Tibial nerve (tissue), 4 donors: Measurements from ENCODE around the gene EFNA3. TPM values are rescaled to one million over a fixed set of nuclear protein-coding genes. Genes with fewer than 3 reads are reported as not detected.

Experiments
- DNase-seq, 2 donors: peaks; one replicate each; pipeline ENCODE4 v3.0.0-alpha.2; 2019; ENCODE audit warnings: low spot score in 2 of 2
- H3K27ac ChIP-seq, 4 donors: fragments of 200-600 bp; sonication (generic) in 3 of 4; one replicate each; pipeline ENCODE4 v1.5.1; 2017 to 2019; ENCODE audit warnings: mild to moderate bottlenecking in 1 of 4
- H3K27me3 ChIP-seq, 2 donors: fragments of 200-600 bp; sonication (generic) in 1 of 2; one replicate each; pipeline versions ENCODE4 v1.5.1 to v1.6.0; 2017 to 2019
- H3K36me3 ChIP-seq, 3 donors: fragments of 200-600 bp; sonication (generic); one replicate each; pipeline ENCODE4 v1.5.1; 2018 to 2019
- H3K4me1 ChIP-seq, 4 donors: fragments of 200-600 bp; sonication (generic) in 3 of 4; one replicate each; pipeline ENCODE4 v1.5.1; 2017 to 2019
- H3K4me3 ChIP-seq, 4 donors: fragments of 200-600 bp; sonication (generic) in 3 of 4; one replicate each; pipeline ENCODE4 v1.5.1; 2017 to 2019; ENCODE audit warnings: mild to moderate bottlenecking in 1 of 4, moderate library complexity in 1 of 4
- H3K9me3 ChIP-seq, 4 donors: fragments of 200-600 bp; sonication (generic) in 3 of 4; one replicate each; pipeline ENCODE4 v1.5.1; 2017 to 2019
- CTCF ChIP-seq, 5 experiments: fragments of 200-600 bp in 3 of 5; fragments of 450-650 bp in 2 of 5; sonication (generic) in 3 of 5; IDR thresholded peaks; one replicate each; pipeline ENCODE4 v1.5.1; 2016 to 2019; ENCODE audit warnings: antibody characterized with exemption in 5 of 5, mild to moderate bottlenecking in 3 of 5, moderate library complexity in 2 of 5
- EP300 ChIP-seq, 2 donors: sonication (generic); formaldehyde crosslinking; IDR thresholded peaks; one replicate each; pipeline ENCODE4 v1.6.1; 2017; ENCODE audit warnings: antibody characterized with exemption in 2 of 2, mild to moderate bottlenecking in 1 of 2
- POLR2A ChIP-seq, 2 donors: fragments of 450-650 bp; IDR thresholded peaks; one replicate each; pipeline ENCODE4 v1.6.1; 2017; ENCODE audit warnings: antibody characterized with exemption in 2 of 2, mild to moderate bottlenecking in 2 of 2, moderate library complexity in 2 of 2
- WGBS, 2 donors: methylation state at CpG; one replicate each; pipeline ENCODE4 v1.1.5; 2018; 5-methylcytosine and 5-hydroxymethylcytosine counted together
- total RNA-seq, 4 donors: library from RNA; depleted of rRNA; stranded (reverse); fragments of >200 nt; gene quantifications; one replicate each; pipeline ENCODE4 v1.1.0, GENCODE V29; 2016

The EFNA3 gene
- total RNA-seq, 4 donors from 2014 or later, result 0.63 to 1.2 (median 1.2) TPM; not detected in 1

GRCh38 chr1:155099331-155099730, 20.7 kb downstream of the EFNA3 start:
- H3K36me3 ChIP-seq, result no peaks in the 10 kb centered on the region
- H3K4me3 ChIP-seq, result no peak overlapping the region
- no peaks in the 10 kb centered on the region for H3K9me3 ChIP-seq
- WGBS, 2 donors, result 81 to 83% methylated on average over 7 of the region's 7 CpGs
- TF ChIP-seq EP300 (IDR thresholded peaks at IDR 0.05) (no peak), POLR2A (IDR thresholded peaks at IDR 0.05) (no peak)
- H3K27ac ChIP-seq, result no peak overlapping the region
- DNase-seq, result no peak
- H3K4me1 ChIP-seq, result peaks cover 0 to 7% (median 3%) of the 10 kb centered on the region in 4 donors
- no peaks in the 10 kb centered on the region for H3K27me3 ChIP-seq

GRCh38 chr1:155103325-155103724, 24.7 kb downstream of the EFNA3 start:
- Histone ChIP-seq H3K36me3 (no peaks in the 10 kb centered on the region), H3K27me3 (no peaks in the 10 kb centered on the region), H3K4me3 (no peak overlapping the region), H3K9me3 (no peaks in the 10 kb centered on the region), H3K27ac (no peak overlapping the region), H3K4me1 (peaks cover 0 to 12% (median 3%) of the 10 kb centered on the region in 4 donors)
- no peak for DNase-seq
- WGBS, 2 donors, result 81 to 91% methylated on average over 9 of the region's 9 CpGs
- TF ChIP-seq EP300 (IDR thresholded peaks at IDR 0.05), result no peak
- TF ChIP-seq POLR2A (IDR thresholded peaks at IDR 0.05), result no peak
- TF ChIP-seq CTCF (IDR thresholded peaks at IDR 0.05), result no peak

GRCh38 chr1:155104605-155105534, 26.2 kb downstream of the EFNA3 start:
- 77 to 78% methylated on average over 7 of the region's 7 CpGs for whole genome bisulfite sequencing, 2 donors
- Histone ChIP-seq H3K27me3 (no peaks in the 10 kb centered on the region), H3K36me3 (no peaks in the 10 kb centered on the region), H3K9me3 (no peaks in the 10 kb centered on the region), H3K4me1 (peaks cover 0 to 12% (median 3%) of the 10 kb centered on the region in 4 donors), H3K4me3 (no peak overlapping the region), H3K27ac (peak overlapping the region in 2 of 4 donors; percentile 27 to 36)
- no peak for TF ChIP-seq POLR2A (IDR thresholded peaks at IDR 0.05)
- no peak for TF ChIP-seq EP300 (IDR thresholded peaks at IDR 0.05)
- TF ChIP-seq CTCF (IDR thresholded peaks at IDR 0.05), result no peak
- DNase-seq, result no peak

- Histone ChIP-seq H3K4me1 (peaks cover 0 to 12% (median 3%) of the 10 kb centered on the region in 4 donors), H3K36me3 (no peaks in the 10 kb centered on the region), H3K27ac (peak overlapping the region in 2 of 4 donors; percentile 27 to 36), H3K27me3 (no peaks in the 10 kb centered on the region), H3K9me3 (no peaks in the 10 kb centered on the region), H3K4me3 (no peak overlapping the region)
- DNase-seq, result peak; percentile 60 to 79
- TF ChIP-seq POLR2A (IDR thresholded peaks at IDR 0.05) (no peak), EP300 (IDR thresholded peaks at IDR 0.05) (peak in 1 of 2 donors; percentile 71)
- WGBS, 2 donors, result 36 to 53% methylated on average over 7 of the region's 7 CpGs
Measured at GRCh38 chr1:155105604-155106011, 27.0 kb downstream of the EFNA3 start.

GRCh38 chr1:155106862-155107261, 28.2 kb downstream of the EFNA3 start:
- Histone ChIP-seq H3K4me1 (peaks cover 0 to 12% (median 3%) of the 10 kb centered on the region in 4 donors), H3K27ac (no peak overlapping the region), H3K36me3 (no peaks in the 10 kb centered on the region), H3K9me3 (no peaks in the 10 kb centered on the region), H3K4me3 (no peak overlapping the region), H3K27me3 (no peaks in the 10 kb centered on the region)
- TF ChIP-seq EP300 (IDR thresholded peaks at IDR 0.05) (no peak), CTCF (IDR thresholded peaks at IDR 0.05) (no peak), POLR2A (IDR thresholded peaks at IDR 0.05) (no peak)
- 71 to 80% methylated on average over 6 of the region's 6 CpGs for WGBS, 2 donors
- DNase-seq, result no peak
